Endothelial cell (in vitro differentiated cells): ENCODE results near the gene SMG5. TPM values are rescaled to one million over a fixed set of nuclear protein-coding genes. Genes with fewer than 3 reads are reported as not detected.

Source experiments
- DNase-seq: peaks from one replicate; pipeline ENCODE4 v3.0.0; 2021; ENCODE audit warnings: low spot score
- H3K27ac Mint-ChIP-seq: one replicate; pipeline ENCODE4 v1.8.0; 2021; ENCODE audit warnings: mixed read lengths, inconsistent platforms; ENCODE audit not compliant: unreplicated experiment
- H3K27me3 Mint-ChIP-seq: one replicate; pipeline ENCODE4 v1.8.0; 2021; ENCODE audit warnings: mild to moderate bottlenecking, moderate library complexity, mixed read lengths, inconsistent platforms; ENCODE audit not compliant: unreplicated experiment
- H3K36me3 Mint-ChIP-seq: one replicate; pipeline ENCODE4 v1.8.0; 2021; ENCODE audit warnings: mild to moderate bottlenecking, low read depth, mixed read lengths, inconsistent platforms; ENCODE audit not compliant: unreplicated experiment
- H3K4me1 Mint-ChIP-seq: one replicate; pipeline ENCODE4 v1.8.0; 2021; ENCODE audit warnings: mild to moderate bottlenecking, mixed read lengths, inconsistent platforms; ENCODE audit not compliant: unreplicated experiment
- H3K4me3 Mint-ChIP-seq: one replicate; pipeline ENCODE4 v1.8.0; 2021; ENCODE audit warnings: mild to moderate bottlenecking, mixed read lengths, inconsistent platforms; ENCODE audit not compliant: unreplicated experiment
- H3K9me3 Mint-ChIP-seq: one replicate; pipeline ENCODE4 v1.8.0; 2021; ENCODE audit warnings: mixed read lengths, inconsistent platforms; ENCODE audit not compliant: unreplicated experiment
- CTCF ChIP-seq: fragments of 200-600 bp; sonication (generic); IDR thresholded peaks from one replicate; pipeline ENCODE4 v1.5.0; 2021; ENCODE audit warnings: antibody characterized with exemption; ENCODE audit not compliant: unreplicated experiment
- total RNA-seq: library from RNA; stranded (reverse); fragmentation: NEBNext Ultra II Directional; extraction: Animal tissue kit (Norgen Biotek cat#: 25700); gene quantifications from one replicate; pipeline ENCODE4 v1.2.1, GENCODE V29; 2021; ENCODE audit not compliant: unreplicated experiment

The SMG5 gene
- total RNA-seq, 1 donor from 2014 or later = 75.2 TPM

- Mint-ChIP-seq H3K36me3 (peaks cover 9% of the 10 kb centered on the region), H3K4me1 (peaks cover 23% of the 10 kb centered on the region), H3K27me3 (peaks cover 7% of the 10 kb centered on the region), H3K9me3 (no peaks in the 10 kb centered on the region), H3K27ac (peak overlapping the region; percentile 42), H3K4me3 (no peak overlapping the region)
- no peak for TF ChIP-seq CTCF
- DNase-seq = no peak
Measured at GRCh38 chr1:156246241-156246780, 36.3 kb downstream of the SMG5 start.

- peaks cover 7% of the 10 kb centered on the region for H3K27me3 Mint-ChIP-seq
Measured at GRCh38 chr1:156245451-156246232, 37.0 kb downstream of the SMG5 start.

DNA sequence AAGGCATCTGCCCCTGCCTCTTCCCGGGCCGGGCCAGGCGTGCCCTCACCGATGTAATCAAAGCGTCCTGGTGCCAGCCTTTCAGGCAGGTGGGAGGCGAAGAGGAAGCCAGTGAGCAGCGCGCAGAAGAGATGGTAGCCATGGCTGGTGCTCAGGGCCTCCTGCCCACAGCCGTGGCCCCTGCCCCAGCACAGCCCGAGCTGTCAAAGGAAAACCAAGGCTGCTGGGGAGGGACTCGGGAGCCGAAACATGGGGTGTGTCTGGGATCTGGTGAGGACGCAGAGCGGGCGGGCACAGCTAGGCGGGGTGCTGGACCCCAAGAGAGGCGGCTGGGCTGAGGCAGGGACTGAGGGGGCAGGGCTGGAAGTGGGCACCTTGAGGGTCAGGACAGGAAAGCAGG lies 37.9 kb downstream of the SMG5 start:
- Mint-ChIP-seq H3K4me3 (no peak overlapping the region), H3K27me3 (peaks cover 11% of the 10 kb centered on the region), H3K4me1 (peaks cover 13% of the 10 kb centered on the region), H3K27ac (no peak overlapping the region), H3K36me3 (peaks cover 7% of the 10 kb centered on the region), H3K9me3 (no peaks in the 10 kb centered on the region)
- DNase-seq = no peak
- no peak for TF ChIP-seq CTCF

More at GRCh38 chr1:156245451-156246232, 37.0 kb downstream of the SMG5 start:
- no peak for TF ChIP-seq CTCF
- Mint-ChIP-seq H3K36me3 (peaks cover 7% of the 10 kb centered on the region), H3K4me1 (peaks cover 17% of the 10 kb centered on the region), H3K27ac (peak overlapping the region; percentile 42), H3K9me3 (no peaks in the 10 kb centered on the region), H3K4me3 (no peak overlapping the region)
- peak; percentile 46 for DNase-seq

- TF ChIP-seq CTCF = no peak
- Mint-ChIP-seq H3K9me3 (no peaks in the 10 kb centered on the region), H3K4me3 (no peak overlapping the region), H3K27me3 (peaks cover 10% of the 10 kb centered on the region), H3K4me1 (peaks cover 7% of the 10 kb centered on the region), H3K36me3 (peaks cover 8% of the 10 kb centered on the region), H3K27ac (peak overlapping the region; percentile 42)
- DNase-seq = no peak
Measured at GRCh38 chr1:156244126-156244525, 38.5 kb downstream of the SMG5 start.

- no peaks in the 10 kb centered on the region for H3K9me3 Mint-ChIP-seq
- H3K36me3 Mint-ChIP-seq = peaks cover 9% of the 10 kb centered on the region
- H3K4me1 Mint-ChIP-seq = peaks cover 7% of the 10 kb centered on the region
- no peak for TF ChIP-seq CTCF
- H3K4me3 Mint-ChIP-seq = no peak overlapping the region
- H3K27me3 Mint-ChIP-seq = peaks cover 10% of the 10 kb centered on the region
- no peak for DNase-seq
- H3K27ac Mint-ChIP-seq = no peak overlapping the region
Measured at GRCh38 chr1:156242738-156243137, 39.9 kb downstream of the SMG5 start.
